H1 (cell line): ENCODE data around the gene AMBN. TPM values are rescaled to one million over a fixed set of nuclear protein-coding genes. Genes with fewer than 3 reads are reported as not detected.

Experiments used
- POU5F1 ChIP-seq: IDR thresholded peaks from 2 replicates; pipeline ENCODE4 v1.6.1; 2011; ENCODE audit warnings: low read depth, mild to moderate bottlenecking, low read length, moderate library complexity
- USF2 ChIP-seq: IDR thresholded peaks from 2 replicates; pipeline ENCODE4 v1.6.1; 2011; ENCODE audit warnings: low read length, improper control_type of control experiment
- polyA plus RNA-seq, 7 experiments: library from polyadenylated mRNA; depleted of rRNA in 3 of 7; stranded (reverse) in 5 of 7; unstranded in 2 of 7; fragments of >200 nt in 5 of 7; fragments of 200-250 nt in 2 of 7; gene quantifications; 1 replicate in 5 of 7; 2 replicates in 1 of 7; 4 replicates in 1 of 7; pipeline versions ENCODE4 v1.2.1 to v1.2.3, GENCODE V29; 2011 to 2013; ENCODE audit warnings: missing spikeins in 2 of 7, mixed read lengths in 2 of 7
- total RNA-seq: library from RNA; stranded (reverse); fragmentation: NEBNext Ultra II Directional; extraction: Animal tissue kit (Norgen Biotek cat#: 25700); gene quantifications from 2 replicates; pipeline ENCODE4 v1.2.1, GENCODE V29; 2021

Gene AMBN
- total and polyA plus RNA-seq, 2 of the 8 experiments (the other 6 are each of a cell fraction or from before 2014, with no cell fraction given), result not detected

DNA sequence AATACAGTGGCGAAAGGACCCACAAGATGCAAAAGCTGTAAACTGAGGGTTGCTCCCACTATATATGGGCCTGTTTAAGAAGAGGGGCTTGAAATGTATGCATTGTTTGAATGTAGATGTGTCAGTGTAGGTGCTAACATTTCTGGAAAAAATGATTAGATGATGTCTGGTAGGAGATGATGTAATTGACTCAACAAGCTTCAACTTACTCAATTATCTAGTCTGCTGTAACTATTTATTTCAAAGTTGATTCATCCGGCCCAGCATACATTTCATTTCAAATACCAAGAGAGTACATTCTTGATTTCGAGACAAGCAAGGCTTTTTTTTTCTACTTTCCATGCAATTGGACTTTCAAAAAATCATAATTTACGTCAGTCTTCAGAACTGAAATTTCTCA, 27.2 kb downstream of the AMBN start (continued):
- TF ChIP-seq USF2 (no peak), POU5F1 (no peak)
